K562 (cell line): Measurements from ENCODE around the gene AQP6. TPM values are rescaled to one million over a fixed set of nuclear protein-coding genes. Genes with fewer than 3 reads are reported as not detected.

Experiments used
- CBFA2T3 ChIP-seq: fragments of 450-650 bp; IDR thresholded peaks from 2 replicates; pipeline ENCODE4 v1.6.1; 2017
- CBX3 ChIP-seq, 2 experiments: IDR thresholded peaks; 1 replicate in 1 of 2; 2 replicates in 1 of 2; pipeline ENCODE4 v1.6.1; 2012; ENCODE audit warnings: inconsistent platforms in 2 of 2, low read length in 2 of 2, borderline replicate concordance in 1 of 2, control low read depth in 1 of 2
- ETV1 ChIP-seq: fragments of 450-650 bp; conservative IDR thresholded peaks from 2 replicates; pipeline ENCODE4 v1.6.1; 2016; ENCODE audit warnings: missing genetic modification characterization, control low read depth, low read depth, missing compliant biosample characterization
- FOXO4 ChIP-seq: fragments of 450-650 bp; formaldehyde crosslinking; IDR thresholded peaks from 2 replicates; pipeline ENCODE4 v1.4.0; 2020; ENCODE audit warnings: mild to moderate bottlenecking, moderate library complexity
- FOXP4 ChIP-seq: sonication (generic); formaldehyde crosslinking; IDR thresholded peaks from 2 replicates; pipeline ENCODE4 v1.8.0; 2022; ENCODE audit warnings: mild to moderate bottlenecking, missing genetic modification reagents, borderline replicate concordance
- HLTF ChIP-seq: fragments of 450-650 bp; IDR thresholded peaks from 2 replicates; pipeline ENCODE4 v1.6.1; 2016
- KDM1A ChIP-seq, 2 experiments: fragments of 450-650 bp; IDR thresholded peaks; 2 replicates each; pipeline ENCODE4 v1.6.1; 2016; ENCODE audit warnings: mild to moderate bottlenecking in 2 of 2
- NCOR1 ChIP-seq: fragments of 450-650 bp; IDR thresholded peaks from 2 replicates; pipeline ENCODE4 v1.6.1; 2016; ENCODE audit warnings: mild to moderate bottlenecking, moderate library complexity
- PRPF4 ChIP-seq: fragments of 200-400 bp; formaldehyde crosslinking; IDR thresholded peaks from one replicate; pipeline ENCODE4 v1.6.1; 2017; ENCODE audit warnings: low read length, low read depth, mild to moderate bottlenecking; ENCODE audit not compliant: insufficient read depth, poor library complexity, severe bottlenecking
- RFX7 ChIP-seq: fragments of 250-450 bp; sonication (Bioruptor Pico); IDR thresholded peaks from 2 replicates; pipeline ENCODE4 v1.5.1; 2021; ENCODE audit warnings: mild to moderate bottlenecking
- RREB1 ChIP-seq: fragments of 250-450 bp; sonication (Bioruptor Pico); IDR thresholded peaks from 2 replicates; pipeline ENCODE4 v1.4.0; 2020
- SMARCA4 ChIP-seq: fragments of 450-650 bp; IDR thresholded peaks from 2 replicates; pipeline ENCODE4 v1.6.1; 2016
- SNRNP70 ChIP-seq: fragments of 200-400 bp; formaldehyde crosslinking; optimal IDR thresholded peaks from 2 replicates; pipeline ENCODE3; 2017; ENCODE audit warnings: low read depth, low read length
- SREBF1 ChIP-seq: fragments of 150-350 bp; IDR thresholded peaks from 2 replicates; pipeline ENCODE4 v1.6.1; 2014; ENCODE audit warnings: antibody characterized with exemption, low read depth, low read length, borderline replicate concordance
- SUPT5H ChIP-seq: fragments of 450-650 bp; IDR thresholded peaks from 2 replicates; pipeline ENCODE4 v1.6.1; 2016
- ZKSCAN8 ChIP-seq: fragments of 200-800 bp; sonication (Bioruptor generic); IDR thresholded peaks from 2 replicates; pipeline ENCODE4 v1.6.1; 2016; ENCODE audit warnings: missing genetic modification characterization, missing compliant biosample characterization
- ZNF224 ChIP-seq: sonication (generic); formaldehyde crosslinking; IDR thresholded peaks from 2 replicates; pipeline ENCODE4 v1.8.0; 2022; ENCODE audit warnings: mild to moderate bottlenecking, missing genetic modification reagents
- ZNF740 ChIP-seq, 3 experiments: fragments of 200-800 bp in 1 of 3; sonication (Bioruptor generic) in 1 of 3; sonication (generic) in 1 of 3; formaldehyde crosslinking in 1 of 3; IDR thresholded peaks; 2 replicates each; pipeline versions ENCODE4 v1.6.1 to v1.8.0; 2016 to 2022; ENCODE audit warnings: mild to moderate bottlenecking in 2 of 3, missing compliant biosample characterization in 2 of 3, missing genetic modification characterization in 2 of 3, missing genetic modification reagents in 1 of 3
- polyA plus RNA-seq, 8 experiments: library from polyadenylated mRNA; depleted of rRNA in 4 of 8; stranded (reverse) in 5 of 8; unstranded in 3 of 8; fragments of >200 nt; fragmentation: Nextera tagmentation in 2 of 8; fragmentation: Illumina TruSeq in 1 of 8; extraction: Ambion mirVana in 2 of 8; extraction: Trizol in 1 of 8; gene quantifications; 2 replicates each; pipeline versions ENCODE4 v1.2.1 to v1.2.3, GENCODE V29; 2011 to 2014; ENCODE audit warnings: inconsistent platforms in 1 of 8, missing spikeins in 1 of 8
- total RNA-seq, 7 experiments: library from RNA; depleted of rRNA in 6 of 7; stranded (reverse); fragments of >200 nt in 6 of 7; fragmentation: Illumina TruSeq in 2 of 7; extraction: Trizol in 2 of 7; gene quantifications; 2 replicates each; pipeline versions ENCODE4 v1.2.1 to v1.2.3, GENCODE V29; 2011 to 2021; ENCODE audit warnings: low replicate concordance in 1 of 7

AQP6 gene
- total and polyA plus RNA-seq, 9 of the 15 experiments (the other 6 are each of a cell fraction or from before 2014, with no cell fraction given) = 0.05 to 0.12 TPM; not detected in 7

GRCh38 chr12:49945394-49946080 is 27.2 kb upstream of the AQP6 start (continued):
- TF ChIP-seq RREB1 (CRISPR knock-in tag) = no peak
- peak in 1 of 2 experiments; percentile 85; a peak in 1 of 3 replicates for TF ChIP-seq CBX3 (IDR thresholded peaks at IDR 0.05; ENCODE audit: borderline replicate concordance in 1 of 2, low read length in 2 of 2)
- no peak for TF ChIP-seq HLTF
- TF ChIP-seq ZNF740 (CRISPR knock-in tag; IDR thresholded peaks at IDR 0.05) = 0 out of 2 replicates have a peak, but pooled peaks have one; percentile 38
- TF ChIP-seq ZNF740 (tag; IDR thresholded peaks at IDR 0.05) = no peak
- no peak for TF ChIP-seq NCOR1
- no peak for TF ChIP-seq FOXO4 (CRISPR knock-in tag)
- no peak for TF ChIP-seq FOXP4 (CRISPR knock-in tag)
- TF ChIP-seq KDM1A (IDR thresholded peaks at IDR 0.05) = no peak
- no peak for TF ChIP-seq SREBF1
- TF ChIP-seq SUPT5H = no peak
- TF ChIP-seq ZNF224 (CRISPR knock-in tag) = no peak
- no peak for TF ChIP-seq SNRNP70
- TF ChIP-seq SMARCA4 = peak; percentile 70
- TF ChIP-seq ZKSCAN8 (CRISPR knock-in tag) = no peak
- no peak for TF ChIP-seq PRPF4
- TF ChIP-seq ETV1 (tag) = peak; percentile 53
- no peak for TF ChIP-seq CBFA2T3
- TF ChIP-seq RFX7 (CRISPR knock-in tag) = no peak
